Transverse colon (tissue), 4 donors: ENCODE results near the gene CEL. TPM values are rescaled to one million over a fixed set of nuclear protein-coding genes. Genes with fewer than 3 reads are reported as not detected.

ENCODE experiments used
- DNase-seq: peaks from one replicate; pipeline ENCODE4 v3.0.0-alpha.2; 2019
- H3K27ac ChIP-seq, 4 donors: fragments of 200-600 bp; sonication (generic); 2 replicates each; pipeline ENCODE4 v1.5.1; 2016 to 2018; ENCODE audit warnings: inconsistent platforms in 4 of 4
- H3K27me3 ChIP-seq: fragments of 200-600 bp; sonication (generic); 2 replicates; pipeline ENCODE4 v1.5.1; 2017; ENCODE audit warnings: inconsistent platforms
- H3K36me3 ChIP-seq, 4 donors: fragments of 200-600 bp; sonication (generic); 2 replicates each; pipeline ENCODE4 v1.5.1; 2017 to 2019; ENCODE audit warnings: inconsistent platforms in 4 of 4
- H3K4me1 ChIP-seq, 4 donors: fragments of 200-600 bp; sonication (generic); 2 replicates each; pipeline ENCODE4 v1.5.1; 2017 to 2020; ENCODE audit warnings: inconsistent platforms in 4 of 4
- H3K4me3 ChIP-seq, 4 donors: fragments of 200-600 bp; sonication (generic); 1 replicate in 1 of 4; 2 replicates in 3 of 4; pipeline versions ENCODE4 v1.5.1 to v1.6.1; 2017 to 2019; ENCODE audit warnings: inconsistent platforms in 4 of 4
- H3K9me3 ChIP-seq, 2 donors: fragments of 200-600 bp; sonication (generic); 2 replicates each; pipeline ENCODE4 v1.5.1; 2017 to 2019; ENCODE audit warnings: inconsistent platforms in 2 of 2
- EP300 ChIP-seq: sonication (generic); formaldehyde crosslinking; IDR thresholded peaks from one replicate; pipeline ENCODE4 v1.6.1; 2017; ENCODE audit warnings: antibody characterized with exemption, low read depth
- POLR2A ChIP-seq: fragments of 450-650 bp; IDR thresholded peaks from one replicate; pipeline ENCODE4 v1.6.1; 2016; ENCODE audit warnings: antibody characterized with exemption, mild to moderate bottlenecking, moderate library complexity
- POLR2AphosphoS5 ChIP-seq, 3 donors: sonication (generic); formaldehyde crosslinking; IDR thresholded peaks; one replicate each; pipeline ENCODE4 v1.6.1; 2016; ENCODE audit warnings: antibody characterized with exemption in 3 of 3
- WGBS, 2 donors: methylation state at CpG; one replicate each; pipeline ENCODE4 v1.1.5; 2018; ENCODE audit warnings: low coverage in 1 of 2; 5-methylcytosine and 5-hydroxymethylcytosine counted together
- in situ Hi-C, 4 donors: fragments of 200-750 bp; cut with MboI; loops; one replicate each; pipeline versions ENCODE4 v1.15.0 to v1.15.1; 2017; ENCODE audit warnings: low sequenced_read_pairs in 3 of 4, low pct_ligation_motif_present in 1 of 4, low pct_unique_long_range_greater_than_20kb in 1 of 4
- intact Hi-C: fragments of 100-400 bp; cut with DNase I; formaldehyde crosslinking; loops from one replicate; pipeline ENCODE4 v1.15.1; 2023; ENCODE audit warnings: low total_unique reads
- total RNA-seq, 4 donors: library from RNA; depleted of rRNA; stranded (reverse); fragments of >200 nt; gene quantifications; one replicate each; pipeline ENCODE4 v1.1.0, GENCODE V29; 2016
- TF ChIP-seq, protein P1 (sequence below), 5 experiments: fragments of 200-600 bp in 3 of 5; fragments of 450-650 bp in 2 of 5; sonication (generic) in 3 of 5; IDR thresholded peaks; 1 replicate in 2 of 5; 2 replicates in 3 of 5; pipeline ENCODE4 v1.5.1; 2016 to 2017; ENCODE audit warnings: antibody characterized with exemption in 5 of 5, inconsistent platforms in 3 of 5, mild to moderate bottlenecking in 2 of 5, moderate library complexity in 1 of 5

Gene CEL
- total RNA-seq, 4 donors from 2014 or later, result 0.27 to 8.6 (median 0.48) TPM; not detected in 1

DNA sequence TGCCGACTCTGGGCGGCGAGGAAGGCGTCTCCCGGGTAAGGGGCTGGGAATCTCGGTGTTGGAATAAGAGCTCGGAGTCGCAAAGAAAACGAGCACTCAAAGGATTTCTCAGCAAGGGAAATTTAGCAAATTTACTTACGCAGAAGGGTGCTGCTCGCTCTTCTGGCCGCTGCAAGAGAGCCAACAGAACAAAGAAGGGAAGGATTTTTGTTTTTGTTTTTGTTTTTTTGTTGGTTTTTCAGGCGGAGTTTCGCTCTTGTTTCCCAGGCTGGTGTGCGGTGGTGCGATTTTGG is 30.7 kb upstream of the CEL start:
- intact Hi-C loops, result no loop called here
- WGBS, 2 donors, result 0 to 3% methylated on average over 9 to 16 of the region's 16 CpGs
- TF ChIP-seq EP300 (no peak), POLR2A (no peak), POLR2AphosphoS5 (IDR thresholded peaks at IDR 0.05) (no peak)
- TF ChIP-seq, protein P1, sequence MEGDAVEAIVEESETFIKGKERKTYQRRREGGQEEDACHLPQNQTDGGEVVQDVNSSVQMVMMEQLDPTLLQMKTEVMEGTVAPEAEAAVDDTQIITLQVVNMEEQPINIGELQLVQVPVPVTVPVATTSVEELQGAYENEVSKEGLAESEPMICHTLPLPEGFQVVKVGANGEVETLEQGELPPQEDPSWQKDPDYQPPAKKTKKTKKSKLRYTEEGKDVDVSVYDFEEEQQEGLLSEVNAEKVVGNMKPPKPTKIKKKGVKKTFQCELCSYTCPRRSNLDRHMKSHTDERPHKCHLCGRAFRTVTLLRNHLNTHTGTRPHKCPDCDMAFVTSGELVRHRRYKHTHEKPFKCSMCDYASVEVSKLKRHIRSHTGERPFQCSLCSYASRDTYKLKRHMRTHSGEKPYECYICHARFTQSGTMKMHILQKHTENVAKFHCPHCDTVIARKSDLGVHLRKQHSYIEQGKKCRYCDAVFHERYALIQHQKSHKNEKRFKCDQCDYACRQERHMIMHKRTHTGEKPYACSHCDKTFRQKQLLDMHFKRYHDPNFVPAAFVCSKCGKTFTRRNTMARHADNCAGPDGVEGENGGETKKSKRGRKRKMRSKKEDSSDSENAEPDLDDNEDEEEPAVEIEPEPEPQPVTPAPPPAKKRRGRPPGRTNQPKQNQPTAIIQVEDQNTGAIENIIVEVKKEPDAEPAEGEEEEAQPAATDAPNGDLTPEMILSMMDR (IDR thresholded peaks at IDR 0.05), result no peak
- Histone ChIP-seq H3K36me3 (no peaks in the 10 kb centered on the region), H3K4me3 (peak overlapping the region; percentile 64 to 100 (median 80)), H3K27me3 (no peaks in the 10 kb centered on the region), H3K9me3 (no peaks in the 10 kb centered on the region), H3K4me1 (peaks cover 12 to 30% (median 23%) of the 10 kb centered on the region in 4 donors), H3K27ac (peak overlapping the region; percentile 90 to 94 (median 92))
- in situ Hi-C loops, result loop anchor here in 2 of 4 donors (10.0 to 25.0 kb wide), 2 partner anchors 144 to 306 kb away; partner anchors contain the start of genes MED22 (in 1 of the 2), RPL7A (in 1 of the 2) and SURF6 (in 1 of the 2)
- no peak for DNase-seq

DNA sequence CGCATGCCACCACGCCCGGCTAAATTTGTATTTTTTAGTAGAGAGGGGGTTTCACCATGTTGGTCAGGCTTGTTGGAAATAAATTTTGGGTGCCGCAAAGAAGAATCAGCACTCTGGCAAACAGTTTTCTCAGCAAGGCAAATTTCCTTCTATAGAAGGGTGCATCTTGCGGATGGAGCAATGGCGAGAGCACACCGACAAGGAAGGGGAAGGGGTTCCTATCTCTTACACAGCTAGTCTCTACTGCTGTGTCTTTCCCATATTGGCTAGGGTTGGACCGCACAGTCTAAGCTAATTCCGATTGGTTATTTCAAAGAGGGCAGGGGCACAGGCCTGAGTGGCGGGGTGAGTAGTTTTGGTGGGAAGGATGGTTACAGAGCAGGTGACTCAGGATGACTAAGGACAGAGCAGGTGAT is 30.3 kb upstream of the CEL start:
- 71% methylated on average over 10 of the region's 10 CpGs; no CpG with 5 or more reads in 1 of the 2 donors for WGBS, 2 donors
- DNase-seq, result no peak
- Histone ChIP-seq H3K27ac (peak overlapping the region in 3 of 4 donors; percentile 90 to 94 (median 92)), H3K36me3 (no peaks in the 10 kb centered on the region), H3K27me3 (no peaks in the 10 kb centered on the region), H3K4me3 (peak overlapping the region; percentile 64 to 100 (median 80)), H3K4me1 (peaks cover 12 to 30% (median 23%) of the 10 kb centered on the region in 4 donors), H3K9me3 (no peaks in the 10 kb centered on the region)
- in situ Hi-C loops, result loop anchor here in 2 of 4 donors (10.0 to 25.0 kb wide), 2 partner anchors 143 to 306 kb away; partner anchors contain the start of genes MED22 (in 1 of the 2), RPL7A (in 1 of the 2) and SURF6 (in 1 of the 2)
- TF ChIP-seq, protein P1 (IDR thresholded peaks at IDR 0.05), result no peak
- no peak for TF ChIP-seq EP300
- no peak for TF ChIP-seq POLR2A
- TF ChIP-seq POLR2AphosphoS5 (IDR thresholded peaks at IDR 0.05), result no peak
- intact Hi-C loops, result no loop called here

DNA sequence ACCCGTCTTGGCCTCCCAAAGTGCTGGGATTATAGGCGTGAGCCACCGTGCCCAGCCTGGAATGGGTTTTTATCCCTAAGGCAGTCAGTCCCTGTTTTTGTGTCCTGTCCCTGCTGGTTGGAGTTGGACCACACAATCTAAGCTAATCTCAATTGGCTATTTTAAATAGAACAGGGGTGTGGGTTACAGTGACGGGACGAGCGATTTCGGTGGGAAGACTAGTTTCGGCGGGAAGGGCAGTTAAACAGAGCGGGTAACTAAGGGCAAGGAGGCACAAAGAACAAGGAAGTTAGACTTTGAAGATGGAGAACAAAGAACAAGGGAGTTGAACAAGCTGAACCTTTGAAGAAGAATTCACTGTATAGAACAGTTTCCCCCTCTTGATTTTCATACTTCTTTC is 29.6 kb upstream of the CEL start:
- Histone ChIP-seq H3K36me3 (no peaks in the 10 kb centered on the region), H3K4me1 (peaks cover 12 to 30% (median 23%) of the 10 kb centered on the region in 4 donors), H3K9me3 (no peaks in the 10 kb centered on the region), H3K27ac (no peak overlapping the region), H3K4me3 (no peak overlapping the region), H3K27me3 (no peaks in the 10 kb centered on the region)
- no peak for TF ChIP-seq EP300
- 95 to 96% methylated on average over 4 to 10 of the region's 10 CpGs for WGBS, 2 donors
- in situ Hi-C loops, result loop anchor here in 2 of 4 donors (10.0 to 25.0 kb wide), 2 partner anchors 143 to 305 kb away; partner anchors contain the start of genes MED22 (in 1 of the 2), RPL7A (in 1 of the 2) and SURF6 (in 1 of the 2)
- no peak for DNase-seq
- intact Hi-C loops, result no loop called here

DNA sequence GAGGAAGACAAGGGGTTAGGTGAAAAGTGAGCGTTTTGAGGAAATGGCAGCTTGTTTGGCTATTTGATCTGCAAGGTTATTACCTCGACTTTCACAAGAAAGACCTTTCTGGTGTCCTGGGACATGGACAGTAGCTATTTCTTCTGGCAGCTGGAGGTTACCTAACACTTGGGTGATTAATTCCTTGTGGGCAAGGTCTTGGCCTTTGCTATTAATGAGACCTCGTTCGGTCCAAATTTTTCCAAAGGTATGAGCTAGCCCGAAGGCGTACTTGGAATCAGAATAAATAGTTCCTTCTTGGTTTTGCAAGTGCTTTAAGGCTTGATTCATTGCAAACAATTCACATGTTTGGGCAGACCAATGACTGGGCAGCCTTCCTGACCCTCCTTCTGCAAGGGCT is 26.1 kb upstream of the CEL start:
- no peaks in the 10 kb centered on the region for H3K27me3 ChIP-seq
- no peak overlapping the region for H3K4me3 ChIP-seq
- H3K27ac ChIP-seq, result no peak overlapping the region
- intact Hi-C loops (no loop called here), in situ Hi-C loops (loop anchor here in 2 of 4 donors (10.0 to 25.0 kb wide), 2 partner anchors 139 to 302 kb away; partner anchors contain the start of genes MED22 (in 1 of the 2), RPL7A (in 1 of the 2) and SURF6 (in 1 of the 2))
- H3K4me1 ChIP-seq, result peaks cover 12 to 20% (median 15%) of the 10 kb centered on the region in 4 donors
- TF ChIP-seq POLR2AphosphoS5 (IDR thresholded peaks at IDR 0.05), result no peak
- no peak for TF ChIP-seq EP300
- TF ChIP-seq, protein P1 (IDR thresholded peaks at IDR 0.05), result no peak
- TF ChIP-seq POLR2A, result no peak
- no peaks in the 10 kb centered on the region for H3K36me3 ChIP-seq
- no peaks in the 10 kb centered on the region for H3K9me3 ChIP-seq
- DNase-seq, result no peak
- whole genome bisulfite sequencing, 2 donors, result 72 to 89% methylated on average over 2 to 6 of the region's 6 CpGs
